H9 (cell line): Measurements from ENCODE around the gene ARL4D. TPM values are rescaled to one million over a fixed set of nuclear protein-coding genes. Genes with fewer than 3 reads are reported as not detected.

Experiments used
- DNase-seq: peaks from one replicate; pipeline ENCODE4 v3.0.0-alpha.2; 2017
- H2AFZ ChIP-seq: one replicate; pipeline ENCODE4 v1.6.1; 2013; ENCODE audit warnings: mild to moderate bottlenecking, low read length, control low read depth, moderate library complexity
- H2AK5ac ChIP-seq: 2 replicates; pipeline ENCODE4 v1.6.1; 2013; ENCODE audit warnings: low read length, control low read depth, mixed read lengths; ENCODE audit not compliant: insufficient read length
- H2BK120ac ChIP-seq: one replicate; pipeline ENCODE4 v1.6.1; 2013; ENCODE audit warnings: low read depth, mild to moderate bottlenecking, low read length, control low read depth, inconsistent platforms; ENCODE audit not compliant: poor library complexity, severe bottlenecking
- H2BK12ac ChIP-seq: 2 replicates; pipeline ENCODE4 v1.6.1; 2013; ENCODE audit warnings: low read length, control low read depth, mixed read lengths, low read depth; ENCODE audit not compliant: insufficient read length
- H2BK15ac ChIP-seq: 2 replicates; pipeline ENCODE4 v1.6.1; 2013; ENCODE audit warnings: low read depth, low read length, control low read depth
- H2BK20ac ChIP-seq: one replicate; pipeline ENCODE4 v1.6.1; 2013; ENCODE audit warnings: low read depth, mild to moderate bottlenecking, low read length, control low read depth, inconsistent platforms; ENCODE audit not compliant: poor library complexity, severe bottlenecking
- H2BK5ac ChIP-seq: 2 replicates; pipeline ENCODE4 v1.6.1; 2013; ENCODE audit warnings: low read length, control low read depth, mixed read lengths; ENCODE audit not compliant: insufficient read length
- H3K14ac ChIP-seq: 2 replicates; pipeline ENCODE4 v1.6.1; 2013; ENCODE audit warnings: low read length, control low read depth; ENCODE audit not compliant: insufficient read depth
- H3K18ac ChIP-seq: 2 replicates; pipeline ENCODE4 v1.6.1; 2013; ENCODE audit warnings: low read depth, mild to moderate bottlenecking, mixed read lengths, low read length, control low read depth; ENCODE audit not compliant: insufficient read length
- H3K23ac ChIP-seq: 2 replicates; pipeline ENCODE4 v1.6.1; 2013; ENCODE audit warnings: low read length, control low read depth, mixed read lengths, low read depth; ENCODE audit not compliant: insufficient read length
- H3K23me2 ChIP-seq: 2 replicates; pipeline ENCODE4 v1.6.1; 2013; ENCODE audit warnings: low read depth, mild to moderate bottlenecking, mixed read lengths, low read length, control low read depth; ENCODE audit not compliant: insufficient read length, poor library complexity, severe bottlenecking
- H3K27ac ChIP-seq: 2 replicates; pipeline ENCODE4 v1.5.1; 2013; ENCODE audit warnings: low read length, control low read depth, mixed read lengths, low read depth; ENCODE audit not compliant: insufficient read length
- H3K27me3 ChIP-seq: 2 replicates; pipeline ENCODE4 v1.6.1; 2013; ENCODE audit warnings: low read length, control low read depth, inconsistent platforms; ENCODE audit not compliant: insufficient read depth
- H3K4ac ChIP-seq: 2 replicates; pipeline ENCODE4 v1.6.1; 2013; ENCODE audit warnings: low read depth, mild to moderate bottlenecking, control low read depth, inconsistent platforms, low read length, moderate library complexity
- H3K4me1 ChIP-seq: 2 replicates; pipeline ENCODE4 v1.6.1; 2013; ENCODE audit warnings: low read length, control low read depth, inconsistent platforms; ENCODE audit not compliant: insufficient read depth
- H3K4me2 ChIP-seq: 2 replicates; pipeline ENCODE4 v1.6.1; 2013; ENCODE audit warnings: low read length, control low read depth, mixed read lengths; ENCODE audit not compliant: insufficient read length, insufficient read depth
- H3K56ac ChIP-seq: 2 replicates; pipeline ENCODE4 v1.6.1; 2013; ENCODE audit warnings: low read depth, mild to moderate bottlenecking, mixed read lengths, low read length, control low read depth; ENCODE audit not compliant: insufficient read length
- H3K79me1 ChIP-seq: 2 replicates; pipeline ENCODE4 v1.6.1; 2013; ENCODE audit warnings: low read depth, mild to moderate bottlenecking, moderate library complexity, low read length, control low read depth, inconsistent platforms; ENCODE audit not compliant: insufficient read depth, poor library complexity, severe bottlenecking
- H3K79me2 ChIP-seq: 2 replicates; pipeline ENCODE4 v1.6.1; 2013; ENCODE audit warnings: low read length, control low read depth, inconsistent platforms; ENCODE audit not compliant: insufficient read depth
- H3K9ac ChIP-seq: 2 replicates; pipeline ENCODE4 v1.6.1; 2013; ENCODE audit warnings: low read length, control low read depth, mixed read lengths; ENCODE audit not compliant: insufficient read length; ENCODE audit errors: extremely low read depth
- H3K9me3 ChIP-seq: one replicate; pipeline ENCODE4 v1.6.1; 2013; ENCODE audit warnings: low read depth, low read length, inconsistent platforms; ENCODE audit not compliant: control insufficient read depth
- H3T11ph ChIP-seq: one replicate; pipeline ENCODE4 v1.6.1; 2013; ENCODE audit warnings: mild to moderate bottlenecking, low read length, control low read depth, inconsistent platforms
- H4K20me1 ChIP-seq: one replicate; pipeline ENCODE4 v1.6.1; 2013; ENCODE audit not compliant: control insufficient read depth, insufficient read length, insufficient read depth
- H4K5ac ChIP-seq: 2 replicates; pipeline ENCODE4 v1.6.1; 2013; ENCODE audit warnings: low read depth, mild to moderate bottlenecking, mixed read lengths, low read length, control low read depth; ENCODE audit not compliant: insufficient read length
- H4K8ac ChIP-seq: replicated peaks from 2 replicates; pipeline ENCODE4 v1.6.1; 2013; ENCODE audit warnings: low read length, control low read depth, mixed read lengths, low read depth; ENCODE audit not compliant: insufficient read length
- H4K91ac ChIP-seq: 2 replicates; pipeline ENCODE4 v1.6.1; 2013; ENCODE audit warnings: low read depth, mild to moderate bottlenecking, moderate library complexity, mixed read lengths, low read length, control low read depth; ENCODE audit not compliant: insufficient read length
- H3K27ac Mint-ChIP-seq, 3 experiments: 2 replicates in 2 of 3; 3 replicates in 1 of 3; pipeline ENCODE4 v1.8.0; 2020 to 2021; ENCODE audit warnings: mixed read lengths in 3 of 3, mild to moderate bottlenecking in 1 of 3, moderate library complexity in 1 of 3
- H3K27me3 Mint-ChIP-seq: 2 replicates; pipeline ENCODE4 v1.8.0; 2021; ENCODE audit warnings: low read depth, mild to moderate bottlenecking, moderate library complexity, mixed read lengths
- H3K36me3 Mint-ChIP-seq, 3 experiments: 2 replicates in 2 of 3; 3 replicates in 1 of 3; pipeline ENCODE4 v1.8.0; 2020 to 2021; ENCODE audit warnings: low read depth in 3 of 3, mixed read lengths in 3 of 3; ENCODE audit not compliant: insufficient read depth in 1 of 3
- H3K4me1 Mint-ChIP-seq, 2 experiments: 2 replicates each; pipeline ENCODE4 v1.8.0; 2020; ENCODE audit warnings: mixed read lengths in 2 of 2
- H3K4me3 Mint-ChIP-seq, 2 experiments: 2 replicates in 1 of 2; 3 replicates in 1 of 2; pipeline ENCODE4 v1.8.0; 2020 to 2021; ENCODE audit warnings: mild to moderate bottlenecking in 2 of 2, mixed read lengths in 2 of 2, moderate library complexity in 1 of 2
- H3K9me3 Mint-ChIP-seq, 2 experiments: 2 replicates in 1 of 2; 3 replicates in 1 of 2; pipeline ENCODE4 v1.8.0; 2020; ENCODE audit warnings: mild to moderate bottlenecking in 2 of 2, mixed read lengths in 2 of 2, moderate library complexity in 1 of 2
- WGBS: extraction: QIAGEN DNeasy Blood & Tissue Kit; methylation state at CpG from one replicate; pipeline ENCODE4 v1.1.7; 2013; ENCODE audit warnings: missing lambda C conversion rate, low lambda C conversion rate, mixed read lengths; ENCODE audit not compliant: insufficient read length; ENCODE audit errors: extremely low coverage; 5-methylcytosine and 5-hydroxymethylcytosine counted together
- total RNA-seq: library from RNA; stranded (reverse); gene quantifications from 2 replicates; pipeline ENCODE4 v1.2.1, GENCODE V29; 2021
- TF ChIP-seq, protein P1 (sequence below): fragments of 200-600 bp; sonication (generic); conservative IDR thresholded peaks from 3 replicates; pipeline ENCODE4 v1.8.0; 2021; ENCODE audit warnings: antibody characterized with exemption, mild to moderate bottlenecking

The ARL4D gene
- total RNA-seq, 1 experiment from 2014 or later: 6.2 TPM

DNA sequence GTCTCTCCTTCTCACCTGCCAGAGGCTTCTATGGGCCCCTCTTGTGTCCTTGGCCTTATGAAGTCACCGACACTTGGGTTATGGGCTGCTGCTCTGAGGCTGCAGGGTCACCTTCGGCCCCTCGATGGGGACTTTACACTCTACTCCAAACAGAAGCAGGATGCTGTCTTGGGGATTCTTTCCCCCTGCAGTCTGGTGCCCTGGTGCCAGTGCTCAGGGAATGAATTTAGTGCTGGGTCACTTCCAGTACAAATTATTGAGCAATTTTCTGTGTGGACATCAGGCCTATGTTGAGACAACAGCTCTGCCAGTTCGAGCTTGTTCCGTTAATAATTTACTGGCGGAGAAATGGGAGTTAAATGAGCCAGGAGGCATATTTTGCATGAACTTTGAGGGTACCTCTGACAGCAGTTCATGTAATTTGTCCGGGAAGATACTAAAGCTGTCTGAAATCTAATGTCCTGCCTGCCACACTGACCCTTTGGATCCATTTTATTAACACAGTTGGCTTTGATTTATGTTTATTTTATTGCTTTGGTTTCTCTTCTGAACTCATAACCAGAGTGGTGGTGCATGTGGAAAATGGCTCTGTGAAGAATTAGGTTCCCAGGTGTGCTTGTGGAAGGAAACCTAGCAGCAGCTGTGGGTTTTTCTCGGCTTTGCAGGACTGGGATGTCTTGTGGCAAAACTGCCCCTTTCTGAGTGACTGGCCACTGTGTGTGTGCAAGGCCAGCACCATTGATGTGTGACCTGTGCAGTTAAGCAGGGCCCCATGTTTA lies 50.9 kb downstream of the ARL4D start:
- Histone ChIP-seq H4K91ac (no peak overlapping the region), H4K20me1 (no peaks in the 10 kb centered on the region), H2BK5ac (no peak overlapping the region), H3K4me1 (no peaks in the 10 kb centered on the region), H3K79me1 (no peaks in the 10 kb centered on the region), H3K4ac (no peak overlapping the region), H3K23ac (no peak overlapping the region), H3K27ac (no peak overlapping the region), H3K9ac (no peak overlapping the region), H3K23me2 (no peaks in the 10 kb centered on the region), H3K56ac (no peak overlapping the region), H4K8ac (no peak overlapping the region), H3K4me2 (no peak overlapping the region), H2AK5ac (no peak overlapping the region), H2AFZ (no peak overlapping the region), H3K14ac (no peak overlapping the region), H3T11ph (no peak overlapping the region), H4K5ac (no peak overlapping the region), H3K79me2 (no peaks in the 10 kb centered on the region), H3K18ac (no peak overlapping the region), H2BK15ac (no peak overlapping the region), H2BK120ac (no peak overlapping the region), H3K9me3 (no peaks in the 10 kb centered on the region), H2BK12ac (no peak overlapping the region), H2BK20ac (no peak overlapping the region), H3K27me3 (no peaks in the 10 kb centered on the region)
- WGBS: no CpG with 5 or more reads among the region's 8 CpGs
- no peak for DNase-seq
- H3K4me3 Mint-ChIP-seq: no peak overlapping the region
- TF ChIP-seq, protein P1, sequence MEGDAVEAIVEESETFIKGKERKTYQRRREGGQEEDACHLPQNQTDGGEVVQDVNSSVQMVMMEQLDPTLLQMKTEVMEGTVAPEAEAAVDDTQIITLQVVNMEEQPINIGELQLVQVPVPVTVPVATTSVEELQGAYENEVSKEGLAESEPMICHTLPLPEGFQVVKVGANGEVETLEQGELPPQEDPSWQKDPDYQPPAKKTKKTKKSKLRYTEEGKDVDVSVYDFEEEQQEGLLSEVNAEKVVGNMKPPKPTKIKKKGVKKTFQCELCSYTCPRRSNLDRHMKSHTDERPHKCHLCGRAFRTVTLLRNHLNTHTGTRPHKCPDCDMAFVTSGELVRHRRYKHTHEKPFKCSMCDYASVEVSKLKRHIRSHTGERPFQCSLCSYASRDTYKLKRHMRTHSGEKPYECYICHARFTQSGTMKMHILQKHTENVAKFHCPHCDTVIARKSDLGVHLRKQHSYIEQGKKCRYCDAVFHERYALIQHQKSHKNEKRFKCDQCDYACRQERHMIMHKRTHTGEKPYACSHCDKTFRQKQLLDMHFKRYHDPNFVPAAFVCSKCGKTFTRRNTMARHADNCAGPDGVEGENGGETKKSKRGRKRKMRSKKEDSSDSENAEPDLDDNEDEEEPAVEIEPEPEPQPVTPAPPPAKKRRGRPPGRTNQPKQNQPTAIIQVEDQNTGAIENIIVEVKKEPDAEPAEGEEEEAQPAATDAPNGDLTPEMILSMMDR: no peak
- H3K27ac Mint-ChIP-seq: no peak overlapping the region
- peaks cover 0 to 3% of the 10 kb centered on the region in 2 experiments; a peak in 1 of 4 replicates for H3K4me1 Mint-ChIP-seq
- peaks cover 16% of the 10 kb centered on the region in 2 experiments for H3K9me3 Mint-ChIP-seq
- peaks cover 2% of the 10 kb centered on the region; the same call in 1 of the 2 replicates for H3K27me3 Mint-ChIP-seq
- H3K36me3 Mint-ChIP-seq: peaks cover 0 to 13% (median 10%) of the 10 kb centered on the region in 3 experiments; a peak in 4 of 7 replicates

Other genes starting within 250 kb of the ARL4D start
- gene NBR1, start 227.8 kb upstream of the ARL4D start, total RNA-seq: 34.2 and 34.6 TPM in 2 replicates
- gene TMEM106A, start 187.1 kb upstream of the ARL4D start, total RNA-seq: 3.7 and 4.5 TPM in 2 replicates
- not detected in 2 replicates for gene CCDC200, start 170.4 kb upstream of the ARL4D start, total RNA-seq
- gene RNU2-1, start 165.0 kb upstream of the ARL4D start, total RNA-seq: 6,078 and 6,186 TPM in 2 replicates
- gene DHX8, start 85.0 kb downstream of the ARL4D start, total RNA-seq: 50.6 and 54.1 TPM in 2 replicates
- gene ETV4, start 147.3 kb downstream of the ARL4D start, total RNA-seq: 74.4 and 78.4 TPM in 2 replicates